Measurements from ENCODE around the gene PLD5.
"Not testable (repeated sequence)": the region's sequence is repeated elsewhere in the genome, so short reads cannot be mapped to it uniquely, and the experiment has no call there.

PLD5 gene

DNA sequence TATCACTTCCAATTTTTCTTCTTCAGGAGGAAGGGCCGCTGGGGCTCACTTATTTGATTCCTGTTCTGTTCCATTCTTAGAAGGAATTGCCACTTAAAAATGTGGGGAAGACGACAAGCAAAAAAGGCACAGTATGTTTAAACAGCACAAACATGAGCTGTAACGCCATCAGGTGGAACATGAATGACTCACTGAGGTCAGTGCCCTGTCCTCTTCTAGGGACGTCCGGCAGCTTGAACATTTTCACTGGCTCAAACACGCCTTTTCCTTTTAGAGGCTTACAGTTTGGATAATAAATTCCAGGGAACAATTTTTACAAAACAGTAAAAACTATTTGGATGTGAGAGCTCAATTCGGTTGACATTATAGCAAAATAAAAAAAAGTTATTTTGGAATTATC is 260.1 kb downstream of the PLD5 start:
- not testable (repeated sequence) for DNase-seq

DNA sequence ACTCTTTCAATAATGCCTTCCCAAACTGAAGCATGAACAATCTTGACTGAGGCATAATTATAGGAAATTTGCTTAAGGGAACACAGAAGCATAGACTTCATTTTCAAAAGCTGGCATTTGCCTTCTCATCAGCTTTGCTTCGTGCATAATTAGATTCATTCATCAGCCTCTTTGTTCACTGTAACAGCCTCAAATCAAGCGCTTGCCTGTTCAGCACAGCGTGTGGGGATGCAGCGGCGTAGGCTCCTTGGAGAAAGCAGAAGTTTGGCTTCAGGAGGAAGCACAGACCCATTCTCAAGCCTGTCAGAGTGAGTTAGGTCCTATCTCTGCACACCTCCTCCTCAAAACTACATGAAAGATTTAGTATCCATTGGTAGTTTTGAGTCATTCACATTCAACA is 279.2 kb downstream of the PLD5 start:
- DNase-seq: no peak

DNA sequence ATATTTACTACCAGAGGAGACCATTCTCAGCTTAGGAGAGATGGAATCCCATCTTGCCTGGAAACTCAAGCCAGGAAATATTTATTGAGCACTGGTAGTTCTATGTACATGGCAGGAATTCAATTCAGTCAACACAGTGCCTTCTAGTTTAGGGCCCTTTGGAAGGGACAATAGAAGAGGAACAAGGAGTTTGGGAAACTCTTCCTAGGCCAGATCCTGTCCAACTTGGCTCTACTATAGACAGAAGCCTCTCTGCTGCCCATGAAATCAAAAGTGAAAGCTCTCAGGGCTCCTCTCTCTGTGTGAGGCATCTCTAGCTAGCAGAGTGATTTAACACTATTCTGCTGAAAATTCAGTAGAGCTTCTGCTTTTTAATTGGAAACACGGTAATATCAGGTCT is 281.0 kb downstream of the PLD5 start:
- no peak for DNase-seq

DNA sequence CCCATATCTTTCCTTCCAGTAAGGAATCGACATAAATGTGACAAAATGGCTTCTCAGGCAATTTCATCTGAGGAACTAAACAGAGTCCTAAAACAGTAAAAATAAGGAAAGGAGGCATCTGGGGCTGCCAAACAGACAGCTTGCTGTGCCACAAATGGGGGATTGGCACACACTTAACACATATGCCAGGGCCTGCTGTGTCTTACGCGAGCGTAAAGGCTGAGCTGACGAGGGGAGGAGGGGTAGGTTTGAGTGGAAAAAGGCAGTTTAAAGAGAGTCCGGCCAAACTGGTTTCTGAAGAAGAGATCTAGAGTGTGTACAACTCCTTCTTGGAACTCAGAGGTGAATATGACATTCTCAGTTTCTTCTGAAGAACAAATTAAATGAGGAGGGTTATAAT is 281.5 kb downstream of the PLD5 start:
- no peak for DNase-seq

DNA sequence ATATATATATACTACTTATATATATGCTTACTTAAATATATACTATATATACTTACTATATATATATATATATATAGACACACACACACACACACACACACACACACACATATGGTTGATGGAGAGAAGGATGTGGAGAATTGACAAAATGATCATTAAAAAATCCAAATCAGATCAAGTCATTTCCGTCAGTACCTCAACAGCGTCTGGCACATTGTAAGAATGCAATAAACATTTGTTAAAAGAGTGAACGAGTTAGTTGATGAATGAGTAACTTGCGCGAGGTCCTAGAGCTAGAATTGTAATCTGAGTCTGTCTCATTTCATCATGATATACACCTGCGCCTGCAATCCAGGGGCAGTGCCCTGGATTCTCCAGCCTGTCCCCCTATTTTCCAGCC is 282.6 kb downstream of the PLD5 start:
- DNase-seq: no peak

DNA sequence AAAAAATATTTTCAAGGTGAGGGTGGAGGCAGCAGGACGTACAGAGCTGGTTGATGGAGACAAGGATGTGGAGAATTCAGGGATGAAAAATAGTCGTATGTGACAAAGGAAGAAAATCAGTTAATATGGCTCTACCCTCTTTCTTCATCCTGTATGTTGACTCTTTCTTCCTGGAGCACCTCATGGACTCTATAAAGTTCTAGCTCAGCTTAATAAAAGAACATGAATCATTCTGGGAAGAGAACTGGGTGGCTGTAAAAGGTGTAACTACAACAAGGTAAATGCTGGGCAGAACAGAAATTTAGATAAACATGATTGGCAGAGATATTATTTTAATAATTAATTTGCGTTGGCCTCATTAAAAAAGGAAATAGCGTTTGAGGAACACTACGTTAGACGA is 283.8 kb downstream of the PLD5 start:
- DNase-seq: no peak

DNA sequence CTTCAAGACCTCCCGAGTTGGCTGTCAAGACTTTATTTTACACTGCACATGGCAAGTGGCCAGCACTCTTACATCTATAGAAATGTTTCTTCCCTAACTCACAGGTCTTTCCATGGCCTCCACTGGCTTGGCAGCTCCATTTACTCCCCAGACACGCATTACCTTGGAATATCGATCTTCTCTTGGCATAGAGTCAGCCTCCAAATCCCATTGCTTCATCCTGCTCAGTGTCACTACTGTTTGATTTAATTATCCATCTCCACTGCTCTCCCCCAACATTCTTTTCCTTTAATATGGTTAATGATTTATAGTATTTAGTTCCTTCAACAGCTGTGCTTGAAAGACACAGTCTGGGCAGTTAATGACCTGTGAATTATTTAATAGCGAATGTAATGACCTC is 284.4 kb downstream of the PLD5 start:
- DNase-seq: no peak

DNA sequence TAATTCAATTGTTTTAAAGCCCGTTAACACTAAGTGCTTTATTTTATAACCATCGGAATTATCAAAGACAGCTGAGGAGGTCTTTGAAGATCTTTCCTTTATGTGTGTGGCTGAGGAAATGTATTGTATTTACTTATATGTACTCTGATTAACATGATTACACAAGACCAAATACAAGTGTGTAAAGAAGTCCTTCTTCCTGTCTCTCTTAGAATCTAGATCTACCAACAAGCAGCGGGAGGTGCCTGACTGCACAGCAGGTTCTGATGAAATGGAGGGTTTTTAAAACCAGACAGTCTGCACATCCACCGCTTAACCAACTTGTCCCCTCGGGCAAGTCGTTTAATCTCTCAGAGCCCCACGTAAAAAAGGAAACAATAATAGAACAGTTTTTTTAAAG is 285.1 kb downstream of the PLD5 start:
- no peak for DNase-seq

DNA sequence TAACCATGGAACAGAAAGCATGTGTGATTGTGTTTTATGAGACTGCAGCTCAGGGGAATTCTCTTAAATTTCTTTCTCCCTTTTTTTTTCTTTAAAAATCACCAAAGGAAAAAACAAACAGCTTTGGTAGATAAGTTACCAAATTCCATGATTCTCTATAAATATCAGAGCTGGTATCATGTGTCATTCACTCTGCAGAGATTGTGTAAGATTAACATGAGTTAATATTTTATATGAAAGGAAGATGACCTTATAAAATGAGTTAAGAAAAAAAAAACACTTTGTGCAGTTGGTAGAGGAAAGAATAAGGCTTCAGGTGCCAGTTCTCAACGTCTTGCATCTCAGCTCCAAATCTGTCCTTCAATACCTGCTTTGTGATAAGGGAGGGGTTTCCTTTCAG is 287.4 kb downstream of the PLD5 start:
- DNase-seq: no peak

DNA sequence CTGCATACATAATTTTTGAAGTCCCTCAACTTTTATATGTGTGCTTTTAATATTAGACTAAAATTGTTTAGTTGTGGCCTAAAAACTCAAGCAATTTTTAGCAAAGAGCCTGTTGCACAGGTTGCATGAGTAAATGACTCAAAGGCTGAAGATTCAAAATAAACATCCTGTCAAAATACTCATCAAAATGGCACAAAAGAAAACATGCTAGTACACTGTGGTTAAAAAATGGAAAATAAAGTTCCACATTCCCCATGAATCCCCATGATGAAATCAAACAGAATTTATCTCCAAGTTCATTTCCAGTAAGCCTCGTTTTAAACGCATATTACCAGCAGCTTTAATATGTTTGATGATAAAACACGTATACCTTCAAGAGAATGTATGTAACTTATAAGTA is 295.5 kb downstream of the PLD5 start:
- DNase-seq: no peak

DNA sequence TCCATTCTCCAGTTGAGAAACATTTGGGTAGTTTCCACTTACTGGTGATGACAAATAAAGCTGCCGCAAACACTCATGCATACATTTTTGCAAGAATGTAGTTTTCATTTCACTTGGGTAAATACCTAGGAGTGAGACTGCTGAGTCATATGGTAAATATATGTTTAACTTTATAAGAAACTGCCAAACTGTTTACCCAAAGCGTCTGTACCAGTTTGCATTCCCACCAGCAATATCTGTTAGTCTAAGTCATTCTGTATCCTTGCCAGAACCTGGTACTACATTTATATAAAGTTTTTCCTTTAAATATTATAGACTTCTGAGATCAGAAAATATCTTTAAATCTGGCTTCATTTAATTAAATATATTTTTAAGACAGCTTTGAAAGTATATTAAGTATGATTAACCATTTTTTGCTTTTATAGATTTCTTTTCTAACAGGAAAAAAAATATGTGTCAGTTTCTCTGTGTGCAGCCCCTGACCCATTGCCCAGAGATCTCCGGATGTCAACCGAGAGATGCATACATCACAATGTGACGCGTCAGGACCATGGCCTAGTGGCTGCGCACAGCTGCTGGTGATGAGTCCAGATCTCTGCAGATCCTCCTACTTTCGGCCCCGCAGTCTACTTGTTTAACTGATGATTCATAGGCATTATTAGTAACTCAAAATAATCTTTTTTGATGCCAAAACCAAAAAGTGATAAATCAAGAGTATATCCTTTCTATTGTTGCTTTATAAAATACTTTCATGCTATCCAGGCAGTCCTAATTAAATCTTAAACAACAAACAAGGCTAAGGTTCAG is 298.5 kb downstream of the PLD5 start:
- peak; percentile 2 for DNase-seq

DNA sequence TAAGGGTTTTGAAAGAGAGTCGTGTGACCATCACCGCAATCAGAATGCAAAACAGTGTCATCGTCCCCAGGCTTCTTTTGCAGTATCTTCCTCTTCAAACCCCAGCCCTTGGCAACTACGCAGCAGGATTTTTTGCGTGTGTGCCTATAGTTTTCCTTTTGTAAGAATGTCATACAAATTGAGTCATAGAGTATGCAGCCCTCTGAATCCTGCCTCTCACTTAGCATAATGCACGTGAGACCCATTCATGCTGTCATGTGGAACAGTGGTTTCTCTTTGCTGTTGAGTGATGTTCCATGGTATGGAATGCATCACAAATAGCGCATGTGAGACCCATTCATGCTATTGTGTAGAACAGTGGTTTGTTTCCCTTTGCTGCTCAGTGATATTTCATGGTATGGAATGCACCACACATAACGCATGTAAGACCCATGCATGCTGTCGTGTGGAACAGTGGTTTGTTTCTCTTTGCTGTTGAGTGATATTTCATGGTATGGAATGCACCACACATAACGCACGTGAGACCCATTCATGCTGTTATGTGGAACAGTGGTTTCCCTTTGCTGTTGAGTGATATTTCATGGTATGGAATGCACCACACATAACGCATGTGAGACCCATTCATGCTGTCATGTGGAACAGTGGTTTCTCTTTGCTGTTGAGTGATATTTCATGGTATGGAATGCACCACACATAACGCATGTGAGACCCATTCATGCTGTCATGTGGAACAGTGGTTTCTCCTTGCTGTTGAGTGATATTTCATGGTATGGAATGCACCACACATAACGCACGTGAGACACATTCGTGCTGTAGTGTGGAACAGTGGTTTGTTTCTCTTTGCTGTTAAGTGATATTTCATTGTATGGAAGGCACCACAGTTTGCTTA is 299.4 kb downstream of the PLD5 start:
- not testable (repeated sequence) for DNase-seq

DNA sequence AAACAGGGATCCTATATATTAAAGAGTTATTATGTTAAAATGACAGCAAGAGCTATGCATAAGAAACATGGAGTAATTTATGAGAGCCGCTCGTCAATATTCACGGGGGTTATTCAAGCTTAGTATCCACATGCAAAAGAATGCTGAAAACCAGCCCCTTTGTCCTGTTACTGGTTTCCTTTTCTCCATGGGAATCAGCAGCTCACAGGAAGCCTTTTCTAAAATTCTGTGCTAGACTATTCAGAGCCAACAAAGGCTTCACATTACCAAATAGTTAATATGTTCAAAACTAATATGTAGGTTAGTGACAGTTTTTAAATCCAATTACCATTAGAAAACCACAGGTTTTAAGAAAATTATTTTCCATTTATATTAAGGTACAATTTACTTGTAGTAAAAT is 300.0 kb downstream of the PLD5 start:
- no peak for DNase-seq

DNA sequence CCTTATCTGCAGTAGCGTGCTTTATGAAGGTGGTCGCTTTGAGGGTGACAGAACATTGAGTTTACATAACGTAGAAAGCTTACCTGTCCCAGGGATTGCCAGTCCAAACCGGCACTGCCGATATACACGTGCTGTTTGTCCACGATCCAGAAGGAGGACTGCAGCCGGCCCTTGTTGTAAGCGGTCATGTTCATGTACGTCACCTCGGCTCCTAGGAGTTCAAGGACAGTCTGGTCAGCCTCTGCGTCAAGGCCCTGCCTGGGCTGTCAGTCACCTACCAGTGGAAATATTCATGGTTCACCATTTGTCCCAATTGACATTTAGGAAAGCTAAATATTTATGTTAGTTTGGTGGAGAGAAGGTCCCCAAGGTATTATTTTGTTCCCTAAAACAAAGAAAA is 304.6 kb downstream of the PLD5 start:
- DNase-seq: no peak

DNA sequence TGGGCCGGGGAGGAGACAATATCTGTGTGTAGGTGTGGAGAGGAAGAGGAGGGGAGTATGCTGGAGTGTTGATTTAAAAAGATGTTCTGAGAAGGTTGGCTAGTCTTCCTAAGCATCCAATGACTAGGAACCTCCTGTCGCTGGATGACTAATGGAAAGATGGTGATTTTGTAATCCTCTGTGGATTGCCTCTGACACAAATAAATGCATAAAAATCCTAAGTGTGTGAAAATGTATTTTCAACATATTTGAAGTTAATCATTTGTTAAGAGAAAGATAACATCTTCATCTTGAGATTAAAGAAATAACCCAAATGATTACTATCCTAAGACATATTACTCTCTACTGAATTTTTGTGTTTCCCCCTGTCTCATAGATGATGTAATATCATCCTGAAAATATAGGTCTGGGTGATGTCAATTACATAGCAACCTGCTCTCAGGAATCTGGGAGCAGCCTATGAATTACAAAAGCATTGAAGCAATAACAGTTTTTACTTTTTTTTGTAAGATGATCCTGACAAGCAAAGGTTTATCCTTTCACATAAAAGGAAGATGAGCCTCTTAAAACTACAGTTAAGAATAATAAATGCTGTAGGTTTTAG is 305.1 kb downstream of the PLD5 start:
- no peak for DNase-seq

DNA sequence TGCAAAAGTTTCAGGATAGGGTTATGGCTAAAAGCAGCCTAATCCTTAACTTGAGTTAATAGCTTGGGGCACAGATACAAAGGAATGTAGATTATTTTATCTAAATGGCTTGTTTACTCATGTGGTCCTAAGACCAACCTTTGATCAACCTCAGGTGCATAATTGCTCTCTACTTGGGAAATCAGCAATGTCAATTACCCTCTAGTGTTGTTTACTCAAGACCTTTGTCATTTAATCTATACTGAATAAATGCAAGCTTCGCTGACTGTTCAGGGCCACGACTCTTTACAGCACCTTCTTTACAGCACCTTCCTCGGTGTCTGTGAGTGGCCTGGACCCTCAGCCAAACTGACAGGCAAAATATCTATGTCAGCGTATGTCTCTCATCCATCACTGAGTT is 308.1 kb downstream of the PLD5 start:
- DNase-seq: no peak

DNA sequence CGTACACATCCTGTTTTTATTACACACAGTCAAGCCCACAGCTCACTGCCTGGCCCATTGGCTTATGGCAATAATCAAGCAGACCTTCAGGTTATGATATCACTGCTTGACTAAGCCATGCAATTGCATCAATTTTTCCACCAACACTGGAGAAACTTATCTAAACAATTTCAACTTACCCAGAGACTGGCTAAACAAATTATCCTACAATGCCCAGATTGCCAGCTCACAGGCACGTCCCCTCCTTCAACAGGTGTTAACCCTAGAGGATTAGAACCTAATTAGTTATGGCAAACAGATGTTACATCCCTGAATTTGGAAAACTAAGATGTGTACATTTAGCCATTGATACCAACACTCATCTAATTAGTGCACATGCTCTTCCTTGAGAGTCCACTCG is 310.0 kb downstream of the PLD5 start:
- DNase-seq: not testable (repeated sequence)

DNA sequence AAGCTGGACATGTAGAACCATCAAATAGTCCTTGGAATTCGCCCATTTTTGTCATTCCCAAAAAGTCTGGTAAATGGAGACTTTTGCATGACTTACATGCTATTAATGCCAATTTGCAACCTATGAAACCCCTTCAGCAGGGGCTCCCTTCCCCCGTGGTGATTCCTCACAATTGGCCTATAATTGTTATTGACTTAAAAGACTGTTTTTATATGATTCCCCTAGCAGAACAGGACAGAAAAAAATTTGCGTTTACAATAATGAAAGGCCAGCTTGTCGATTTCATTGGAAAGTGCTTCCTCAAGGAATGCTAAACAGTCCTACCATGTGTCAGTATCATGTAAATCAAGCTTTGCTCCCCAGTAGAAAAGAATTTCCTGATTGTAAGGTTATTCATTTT is 311.5 kb downstream of the PLD5 start:
- DNase-seq: not testable (repeated sequence)

DNA sequence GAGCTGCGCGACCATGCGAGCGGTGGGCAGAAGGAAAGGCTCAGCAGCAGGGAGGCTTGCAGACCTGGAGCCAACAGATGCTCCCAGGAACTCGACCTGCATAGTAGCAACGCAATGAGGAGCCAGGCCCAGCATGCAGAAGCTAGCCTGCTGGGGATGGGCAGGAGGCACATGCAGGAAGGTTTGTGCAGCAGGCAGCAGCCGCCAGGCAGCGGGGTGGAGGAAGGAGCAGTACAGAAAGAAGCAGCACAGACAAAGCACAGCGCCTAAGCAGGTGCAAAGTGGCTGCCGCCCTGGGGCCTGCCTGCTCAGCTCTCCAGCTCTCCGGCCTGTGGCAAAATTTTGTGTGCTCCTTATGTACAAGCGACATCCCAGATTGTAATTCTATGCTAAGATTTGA is 312.1 kb downstream of the PLD5 start:
- DNase-seq: no peak

DNA sequence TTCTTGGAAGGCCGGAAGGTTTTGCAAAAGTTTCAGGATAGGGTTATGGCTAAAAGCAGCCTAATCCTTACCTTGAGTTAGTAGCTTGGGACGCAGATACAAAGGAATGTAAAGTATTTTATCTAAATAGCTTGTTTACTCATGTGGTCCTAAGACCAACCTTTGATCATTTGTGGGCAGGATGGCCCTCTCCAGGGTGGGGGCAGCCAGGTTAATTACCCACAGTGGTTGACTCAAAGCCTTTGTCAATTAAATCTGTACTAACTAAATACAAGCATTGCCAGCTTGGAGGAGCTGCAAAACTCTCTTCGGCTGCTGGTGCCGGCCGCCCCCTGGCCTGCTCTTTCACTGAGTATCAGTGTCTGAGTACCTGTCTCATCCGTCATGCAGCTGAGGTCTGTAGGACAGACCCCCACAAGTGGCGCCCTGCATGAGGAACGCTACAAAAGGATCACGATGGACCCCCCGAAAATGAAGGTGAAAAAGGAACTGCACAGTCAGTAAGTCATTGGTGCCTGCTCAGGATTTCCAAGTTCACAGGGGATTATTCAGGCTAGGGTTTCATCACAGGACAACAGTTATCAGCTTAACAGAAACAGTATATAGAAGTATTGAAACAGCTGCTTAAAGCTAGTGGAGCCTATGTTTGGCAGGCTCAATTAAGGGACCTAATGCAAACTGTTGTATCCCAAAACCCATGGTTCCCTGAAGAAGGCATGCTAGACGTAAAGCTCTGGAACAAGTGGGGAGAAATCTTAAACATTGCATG is 313.1 kb downstream of the PLD5 start:
- DNase-seq: no peak

DNA sequence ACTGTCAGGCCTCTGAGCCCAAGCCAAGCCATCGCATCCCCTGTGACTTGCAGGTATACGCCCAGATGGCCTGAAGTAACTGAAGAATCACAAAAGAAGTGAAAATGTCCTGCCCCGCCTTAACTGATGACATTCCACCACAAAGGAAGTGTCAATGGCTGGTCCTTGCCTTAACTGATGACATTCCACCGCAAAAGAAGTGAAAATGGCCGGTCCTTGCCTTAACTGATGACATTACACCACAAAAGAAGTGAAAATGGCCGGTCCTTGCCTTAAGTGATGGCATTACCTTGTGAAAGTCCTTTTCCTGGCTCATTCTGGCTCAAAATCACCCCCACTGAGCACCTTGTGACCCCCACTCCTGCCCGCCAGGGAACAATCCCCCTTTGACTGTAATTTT is 314.2 kb downstream of the PLD5 start:
- DNase-seq: not testable (repeated sequence)

DNA sequence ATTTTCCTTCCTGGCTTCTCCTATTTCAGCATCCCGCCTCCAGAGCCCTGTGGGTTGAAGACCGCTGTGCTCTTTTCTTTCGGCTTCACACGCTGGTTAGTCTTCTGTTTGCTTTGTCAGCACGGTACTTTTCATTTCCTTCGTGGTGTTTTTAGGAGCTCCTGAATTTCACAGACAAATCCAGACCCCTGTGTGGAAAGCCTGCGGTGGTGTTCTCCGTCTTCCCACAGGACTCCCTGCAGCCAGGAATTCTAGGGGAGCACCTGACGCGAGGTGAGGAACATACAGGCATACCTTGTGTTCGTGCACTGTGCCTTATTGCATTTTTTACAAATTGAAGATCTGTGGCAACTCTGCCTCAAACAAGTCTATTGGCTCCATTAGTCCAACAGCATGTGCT is 315.4 kb downstream of the PLD5 start:
- no peak for DNase-seq

DNA sequence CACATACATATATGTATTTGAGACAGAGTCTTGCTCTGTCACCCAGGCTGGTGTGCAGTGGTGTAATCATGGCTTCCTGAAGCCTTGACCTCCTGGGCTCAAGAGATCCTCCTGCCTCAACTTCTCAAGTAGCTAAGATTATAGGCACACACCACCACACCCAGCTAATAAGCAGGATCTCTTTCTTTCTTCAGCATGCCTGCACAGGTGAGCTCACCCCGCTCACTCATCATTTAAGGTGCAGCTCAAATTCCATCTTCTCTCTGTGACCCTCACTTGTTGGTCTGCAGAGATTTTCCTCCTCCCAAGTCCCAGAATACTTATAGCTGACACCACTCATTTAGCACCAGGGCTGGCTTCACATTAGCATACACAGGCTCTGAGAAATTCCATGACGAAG is 316.5 kb downstream of the PLD5 start:
- DNase-seq: no peak
